Stimulated activated CD4-positive, alpha-beta T cell treated with anti-CD3 and anti-CD28 coated beads, Interleukin-1b, Interleukin-23, amount 100 ng/mL, for 24 hours (primary cell): ENCODE measurements around the gene CD4.
A peak's percentile ranks its signal among the peaks of the same experiment; 100 is the strongest.
"Not testable (repeated sequence)": the region's sequence is repeated elsewhere in the genome, so short reads cannot be mapped to it uniquely, and the experiment has no call there.

Source experiments
- DNase-seq, 4 experiments: peaks; one replicate each; pipeline ENCODE4 v3.0.0-alpha.2; 2020; ENCODE audit warnings: low read depth in 4 of 4, low spot score in 1 of 4

The CD4 gene

GRCh38 chr12:6866920-6867412 lies 77.6 kb downstream of the CD4 start:
- no peak for DNase-seq

- DNase-seq, result peak in 3 of 4 experiments; percentile 70 to 74 (median 74)
Measured at GRCh38 chr12:6867413-6868210, 78.3 kb downstream of the CD4 start, which contains the start of gene TPI1. Gene TPI1, plus strand, starts transcription at chr12:6867531. Its CDS starts 36 bp downstream, at chr12:6867567.

GRCh38 chr12:6868211-6869048 lies 79.1 kb downstream of the CD4 start:
- DNase-seq, result no peak

- peak in 3 of 4 experiments; percentile 74 to 78 (median 76) for DNase-seq
Measured at GRCh38 chr12:6869049-6870021, 80.0 kb downstream of the CD4 start.

GRCh38 chr12:6870304-6870703 lies 81.0 kb downstream of the CD4 start:
- DNase-seq, result not testable (repeated sequence)
